ENCODE results near the gene ERC1. TPM values are rescaled to one million over a fixed set of nuclear protein-coding genes. Genes with fewer than 3 reads are reported as not detected.

ERC1 gene
- total RNA-seq, 4 donors from 2014 or later, result 28.9 to 106 (median 43.6) TPM

- H3K4me3 ChIP-seq, result no peak overlapping the region
- TF ChIP-seq POLR2A (IDR thresholded peaks at IDR 0.05), result no peak
- TF ChIP-seq CTCF (IDR thresholded peaks at IDR 0.05), result no peak
- intact Hi-C loops (cut with DNase I; ENCODE audit: low total_unique reads), result no loop called here
- H3K27ac ChIP-seq, result no peak overlapping the region
- H3K9me3 ChIP-seq, result no peaks in the 10 kb centered on the region
- no peaks in the 10 kb centered on the region for H3K36me3 ChIP-seq
- H3K27me3 ChIP-seq, result no peaks in the 10 kb centered on the region
- H3K4me1 ChIP-seq, result no peaks in the 10 kb centered on the region
- DNase-seq, result no peak
Observed at GRCh38 chr12:1410794-1411193, 419.8 kb downstream of the ERC1 start.

GRCh38 chr12:1413930-1414329 is 422.9 kb downstream of the ERC1 start:
- no peak for DNase-seq
- Histone ChIP-seq H3K9me3 (no peaks in the 10 kb centered on the region), H3K4me1 (no peaks in the 10 kb centered on the region), H3K27me3 (no peaks in the 10 kb centered on the region), H3K27ac (no peak overlapping the region), H3K36me3 (no peaks in the 10 kb centered on the region), H3K4me3 (no peak overlapping the region)
- no peak for TF ChIP-seq CTCF (IDR thresholded peaks at IDR 0.05)
- TF ChIP-seq POLR2A (IDR thresholded peaks at IDR 0.05), result no peak
- intact Hi-C loops (cut with DNase I; ENCODE audit: low total_unique reads), result no loop called here

- DNase-seq, result no peak
- Histone ChIP-seq H3K36me3 (no peaks in the 10 kb centered on the region), H3K27ac (no peak overlapping the region), H3K4me3 (no peak overlapping the region), H3K4me1 (no peaks in the 10 kb centered on the region), H3K27me3 (no peaks in the 10 kb centered on the region), H3K9me3 (peaks cover 0 to 3% of the 10 kb centered on the region in 2 donors)
- intact Hi-C loops (cut with DNase I; ENCODE audit: low total_unique reads), result no loop called here
- TF ChIP-seq POLR2A (IDR thresholded peaks at IDR 0.05), result no peak
- no peak for TF ChIP-seq CTCF (IDR thresholded peaks at IDR 0.05)
Observed at GRCh38 chr12:1418144-1418543, 427.1 kb downstream of the ERC1 start.

GRCh38 chr12:1419849-1420371 is 428.9 kb downstream of the ERC1 start:
- no peak for DNase-seq
- Histone ChIP-seq H3K27me3 (no peaks in the 10 kb centered on the region), H3K9me3 (peaks cover 0 to 3% of the 10 kb centered on the region in 2 donors), H3K27ac (no peak overlapping the region), H3K4me3 (no peak overlapping the region), H3K36me3 (no peaks in the 10 kb centered on the region), H3K4me1 (no peaks in the 10 kb centered on the region)
- TF ChIP-seq CTCF (IDR thresholded peaks at IDR 0.05), result no peak
- no peak for TF ChIP-seq POLR2A (IDR thresholded peaks at IDR 0.05)
- intact Hi-C loops (cut with DNase I; ENCODE audit: low total_unique reads), result no loop called here

- intact Hi-C loops (cut with DNase I; ENCODE audit: low total_unique reads), result no loop called here
- H3K27me3 ChIP-seq, result no peaks in the 10 kb centered on the region
- no peak overlapping the region for H3K4me3 ChIP-seq
- TF ChIP-seq POLR2A (IDR thresholded peaks at IDR 0.05) (no peak), CTCF (IDR thresholded peaks at IDR 0.05) (no peak)
- no peaks in the 10 kb centered on the region for H3K4me1 ChIP-seq
- DNase-seq, result no peak
- H3K36me3 ChIP-seq, result no peaks in the 10 kb centered on the region
- H3K27ac ChIP-seq, result no peak overlapping the region
- H3K9me3 ChIP-seq, result peaks cover 0 to 3% of the 10 kb centered on the region in 2 donors
Observed at GRCh38 chr12:1421091-1421846, 430.2 kb downstream of the ERC1 start.

Measured in uterus (tissue), 4 donors.